HG03457 (cell line): ENCODE measurements around the gene PCSK6.

Experiments used
- ATAC-seq: cut with Tn5 transposase; IDR thresholded peaks from one replicate; pipeline ENCODE4 v1.9.1; 2021; ENCODE audit warnings: moderate number of reproducible peaks; ENCODE audit not compliant: unreplicated experiment

The PCSK6 gene

DNA sequence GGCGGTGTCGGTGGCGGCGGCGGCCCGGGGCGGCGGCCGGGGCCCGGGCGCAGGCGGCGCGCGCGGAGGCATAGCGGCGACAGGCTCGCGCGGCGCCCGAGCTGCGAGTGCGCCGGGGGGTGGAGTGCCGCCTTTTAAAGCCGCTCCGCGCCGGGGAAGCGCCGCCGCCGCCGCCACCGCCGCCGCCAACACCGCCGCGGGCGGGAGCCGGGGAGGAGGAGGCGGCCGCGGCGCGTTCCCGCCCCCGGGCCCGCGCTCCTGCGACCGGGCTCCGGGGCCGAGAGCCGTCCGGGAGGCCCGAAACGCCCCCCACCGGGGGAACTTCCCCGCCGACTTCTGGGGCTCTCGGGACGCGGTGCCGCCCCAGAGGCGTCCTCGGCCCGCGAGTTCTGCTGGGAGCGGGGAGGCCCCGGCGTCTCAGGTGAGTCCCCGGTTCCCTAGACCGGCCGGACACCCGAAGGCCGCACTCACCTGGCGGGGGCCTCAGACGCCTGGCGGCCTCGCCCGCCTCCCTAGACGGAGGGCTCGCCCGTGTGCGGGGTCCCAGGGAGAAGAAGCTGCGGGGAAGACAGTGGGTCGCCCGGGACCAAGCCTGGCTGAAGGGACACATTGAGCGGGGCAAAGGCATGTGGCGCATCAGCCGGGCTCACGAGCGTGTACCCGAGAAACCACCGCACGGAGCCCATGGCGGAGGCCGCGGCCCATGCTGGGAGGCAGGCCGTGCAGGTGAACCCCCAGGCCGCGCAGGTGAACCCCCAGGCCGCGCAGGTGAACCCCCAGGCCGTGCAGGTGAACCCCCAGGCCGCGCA, at the start of gene PCSK6:
TSS of gene PCSK6 (minus strand) at position 109 of the 809 bp plus-strand sequence. CDS start at position 72, 37 bp downstream.
- ATAC-seq, result no peak

DNA sequence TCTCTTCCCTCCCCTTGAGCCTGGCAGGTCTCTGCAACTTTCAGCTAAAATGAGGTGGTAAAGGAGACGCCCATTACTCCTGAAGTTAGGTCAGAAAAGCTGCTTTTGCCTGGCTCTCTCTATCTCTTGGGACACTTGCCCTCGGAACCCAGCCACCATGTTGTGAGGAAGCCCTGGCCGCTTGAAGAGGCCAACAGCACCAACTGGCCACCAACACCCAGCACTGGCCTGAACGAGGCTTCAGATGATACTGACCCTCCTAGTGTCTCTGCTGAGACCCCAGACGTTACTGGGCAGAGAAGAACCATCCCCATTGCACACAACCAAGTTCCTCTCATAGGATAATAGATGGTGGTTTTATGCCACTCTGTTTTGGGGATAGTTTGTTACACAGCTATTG, 49.5 kb upstream of the PCSK6 start:
- no peak for ATAC-seq

DNA sequence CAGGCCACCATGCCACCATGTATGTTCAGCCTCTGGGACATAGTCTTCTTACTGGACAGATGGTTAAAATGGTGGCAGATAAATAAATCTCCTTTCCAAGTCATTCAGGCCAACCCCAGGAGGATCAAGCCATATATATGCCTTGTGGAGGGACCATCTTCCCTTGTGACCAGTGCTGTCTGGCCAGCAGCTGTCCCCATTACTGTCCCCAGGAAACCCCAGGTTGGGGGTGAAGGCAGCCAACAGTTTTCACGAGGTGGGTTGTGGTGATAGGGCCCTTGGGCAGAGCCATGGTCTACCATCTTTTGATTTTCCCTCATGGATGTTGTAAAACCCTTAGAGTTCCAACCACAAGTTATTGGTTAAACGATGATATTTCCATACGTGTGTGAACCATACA, 48.7 kb upstream of the PCSK6 start:
- no peak for ATAC-seq

DNA sequence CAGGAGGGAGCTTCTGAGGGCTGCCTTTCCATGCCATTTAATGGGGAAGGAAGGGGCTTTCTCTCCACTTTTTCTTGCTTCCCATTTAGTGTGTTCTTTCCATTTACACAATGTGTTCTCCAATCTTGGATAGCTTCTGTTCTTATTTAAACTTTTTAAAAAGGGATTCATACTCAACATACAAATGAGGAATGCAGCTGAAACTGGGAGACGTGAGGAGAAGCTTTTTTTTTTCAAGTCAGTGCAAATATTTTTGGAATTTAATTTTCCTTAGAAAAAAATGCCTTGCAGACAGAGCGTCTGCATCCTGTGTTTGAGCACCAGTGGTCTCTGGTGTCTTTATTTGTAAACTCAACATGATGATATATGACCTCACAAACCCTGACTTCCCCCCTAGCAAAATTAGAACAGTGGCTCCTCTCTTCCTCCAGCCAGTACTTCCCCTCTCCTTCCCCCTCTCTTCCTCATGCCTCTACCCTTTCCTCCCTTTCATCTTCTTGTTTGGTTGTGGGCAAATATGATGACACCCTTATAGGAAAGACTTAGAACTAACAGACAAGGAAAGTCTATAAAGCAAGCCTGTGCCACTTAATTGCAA, 48.1 kb upstream of the PCSK6 start:
- ATAC-seq, result no peak

DNA sequence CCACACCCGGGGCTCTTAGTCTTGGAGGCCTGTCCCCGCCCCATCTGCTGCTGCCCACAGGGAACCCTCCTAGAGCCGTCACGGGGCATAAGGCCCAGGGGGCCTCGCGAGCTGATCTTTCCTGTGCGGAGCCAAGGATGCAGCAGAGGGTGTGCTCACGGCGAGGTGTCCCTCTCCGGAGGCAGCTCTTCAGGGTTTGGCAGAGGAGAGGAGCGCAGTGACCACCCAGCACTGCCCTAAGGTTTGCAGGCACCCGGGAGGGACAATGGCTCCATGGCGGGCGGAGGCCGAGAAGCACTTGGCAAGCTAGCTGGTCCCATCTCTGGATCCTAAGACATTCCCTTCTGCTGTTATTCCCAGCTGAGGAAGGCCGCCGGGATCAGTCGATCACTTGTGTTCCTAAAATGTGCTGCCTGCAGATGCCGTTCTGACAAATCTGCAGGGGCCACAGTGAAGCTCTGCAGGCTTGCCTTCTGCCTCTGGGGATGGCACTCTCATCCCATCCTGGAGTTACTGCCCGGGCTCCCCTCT, 47.4 kb upstream of the PCSK6 start:
- ATAC-seq, result no peak

DNA sequence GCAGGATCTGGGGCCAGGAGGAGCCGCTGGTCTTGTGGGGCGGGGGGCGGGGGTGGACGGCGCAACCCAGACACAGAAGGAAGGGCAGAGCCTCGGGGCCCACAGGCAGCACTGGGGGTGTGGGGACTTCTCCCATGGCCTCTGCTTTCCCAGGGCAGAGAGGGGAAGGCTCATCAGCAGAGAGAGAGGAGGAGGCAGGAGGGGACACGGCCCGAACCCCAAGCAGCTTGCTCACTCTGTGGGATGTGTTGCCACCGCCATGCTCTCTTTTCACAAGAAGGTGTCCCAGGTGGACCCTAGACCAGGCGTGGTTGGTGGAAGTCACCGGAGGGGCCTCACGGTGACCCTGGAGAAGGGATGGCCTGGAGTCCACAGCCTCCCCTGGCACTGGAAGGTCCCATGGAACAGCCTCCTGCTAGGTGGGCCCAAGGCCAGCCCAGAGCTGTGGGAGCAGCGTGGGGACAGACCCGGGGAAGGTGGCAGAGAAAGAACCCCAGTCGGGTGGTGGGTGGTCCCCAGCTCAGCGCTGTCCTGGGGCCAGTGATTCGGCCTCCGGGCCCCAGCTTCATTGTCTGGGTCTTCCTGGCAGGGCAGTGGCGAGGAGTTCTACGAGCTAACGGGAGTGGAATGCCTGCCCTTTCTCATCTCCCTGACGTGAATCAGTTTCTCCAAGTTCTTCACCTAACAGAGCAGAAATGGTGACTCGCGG, 46.8 kb upstream of the PCSK6 start:
- ATAC-seq, result no peak

DNA sequence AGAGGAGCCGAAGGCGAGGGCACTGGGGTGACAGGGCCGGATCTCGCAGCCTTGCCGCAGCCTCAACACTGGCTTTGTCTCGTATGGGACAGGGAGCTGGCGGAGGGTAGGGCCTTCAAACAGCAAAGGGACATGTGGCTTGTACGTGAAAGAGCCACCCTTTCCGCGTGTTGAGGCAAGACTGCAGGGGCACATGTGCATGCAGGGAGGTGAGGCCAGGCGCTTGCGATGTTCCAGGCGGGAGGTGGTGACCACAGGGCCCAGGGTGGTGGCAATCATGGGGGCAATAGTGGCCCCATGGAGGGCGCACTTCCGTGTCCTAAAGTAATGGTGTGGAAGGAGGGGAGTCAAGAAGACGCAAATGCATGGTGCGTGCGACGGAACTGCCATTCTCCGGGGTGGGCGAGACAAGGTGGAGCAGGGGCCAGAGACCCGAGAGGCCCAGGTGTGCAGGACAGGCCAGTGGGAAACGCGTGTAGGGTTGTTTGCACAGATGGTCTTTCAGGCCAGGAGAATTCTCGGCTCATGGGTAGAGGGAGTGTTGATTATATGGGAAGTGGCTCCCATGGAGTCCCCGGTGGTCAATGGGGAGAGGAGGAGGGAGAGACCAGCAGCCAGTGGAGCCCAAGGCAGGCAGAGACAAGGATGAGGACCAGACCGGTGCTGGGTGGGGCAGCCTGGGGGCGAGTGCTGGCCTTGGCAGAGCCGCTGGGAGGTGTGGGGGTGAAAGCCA, 45.8 kb upstream of the PCSK6 start:
- no peak for ATAC-seq

DNA sequence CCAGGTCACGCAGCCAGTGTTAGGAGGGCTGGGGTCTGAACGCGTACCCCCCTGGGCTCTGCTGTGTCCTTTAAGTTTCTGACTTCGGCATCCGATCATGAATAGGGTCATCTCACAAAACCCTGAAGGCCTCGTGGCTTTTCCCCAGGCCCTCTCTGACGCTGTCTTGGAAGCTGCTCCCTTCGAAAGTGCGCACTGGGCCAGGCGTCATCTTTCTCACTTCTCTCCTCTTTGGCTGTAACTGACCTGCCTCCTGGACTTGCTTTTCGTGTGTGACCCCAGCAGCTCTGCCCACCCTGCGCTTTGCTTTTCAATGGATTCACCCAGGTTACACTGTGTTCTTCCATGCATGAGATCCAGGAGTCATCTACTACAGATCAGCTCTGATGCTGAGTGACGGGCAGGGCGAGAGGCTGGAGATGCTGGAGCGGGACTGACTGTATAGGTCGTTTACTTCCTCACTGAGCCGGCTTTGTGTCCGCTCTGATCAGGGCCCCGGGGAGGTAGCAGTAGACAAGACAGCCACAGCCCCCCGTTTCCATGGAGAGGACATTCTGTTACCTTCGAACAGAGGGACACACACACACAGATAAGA, 45.0 kb upstream of the PCSK6 start:
- no peak for ATAC-seq

DNA sequence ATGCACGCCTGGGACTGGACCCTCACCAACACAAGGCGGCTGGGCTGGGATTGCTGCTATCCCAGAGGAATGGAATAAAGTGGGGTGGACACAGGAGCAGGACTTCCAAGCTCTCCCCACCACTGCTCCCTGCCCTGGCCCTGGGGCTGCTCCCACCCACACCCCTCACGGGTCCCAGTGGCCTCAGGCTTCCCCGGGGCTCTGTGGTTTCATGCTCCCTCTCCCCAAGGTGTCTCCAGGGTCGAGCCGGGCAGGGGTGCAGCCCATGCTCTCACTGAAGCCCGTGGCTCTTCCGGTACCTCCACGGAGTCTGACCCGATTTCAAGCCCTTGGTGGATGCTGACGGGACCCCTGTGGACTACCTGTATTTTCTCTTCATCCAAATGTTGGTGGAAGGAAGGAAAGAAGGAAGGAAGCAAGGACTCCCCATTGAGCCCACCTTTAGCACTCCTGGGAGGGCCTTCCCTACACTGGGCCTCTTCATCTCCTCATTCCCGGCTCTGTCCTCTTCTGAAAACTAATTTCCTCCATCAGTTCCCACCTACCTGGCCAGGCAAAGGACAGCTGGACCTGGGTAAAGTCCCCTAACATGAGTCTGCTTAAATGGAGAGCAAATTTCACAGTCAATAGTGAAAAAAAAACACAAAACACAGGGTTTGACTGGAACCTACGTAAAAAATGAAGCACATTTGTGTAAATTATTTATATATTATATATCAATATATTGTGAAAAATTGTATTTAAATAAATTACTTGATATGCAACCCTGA, 44.0 kb upstream of the PCSK6 start:
- no peak for ATAC-seq

DNA sequence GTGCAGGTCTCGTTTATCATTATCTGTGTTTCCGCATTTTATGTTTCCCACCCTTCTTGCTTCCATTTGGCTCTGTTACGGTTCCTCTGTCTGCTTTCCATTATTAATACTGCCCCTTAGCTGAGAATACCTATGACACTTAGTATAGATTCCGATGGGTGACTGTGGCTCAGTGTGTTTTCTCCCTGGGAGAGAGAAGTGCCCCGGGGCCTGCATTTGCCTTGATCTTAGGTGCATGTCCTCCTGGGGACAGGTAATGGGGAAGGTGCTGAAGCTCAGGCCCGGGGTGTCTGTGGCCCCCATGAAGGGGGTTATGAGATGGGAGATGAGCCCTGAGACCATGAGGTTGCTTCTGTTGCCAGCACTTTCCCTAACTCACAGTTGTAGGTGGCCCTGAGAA, 43.4 kb upstream of the PCSK6 start:
- ATAC-seq, result no peak

DNA sequence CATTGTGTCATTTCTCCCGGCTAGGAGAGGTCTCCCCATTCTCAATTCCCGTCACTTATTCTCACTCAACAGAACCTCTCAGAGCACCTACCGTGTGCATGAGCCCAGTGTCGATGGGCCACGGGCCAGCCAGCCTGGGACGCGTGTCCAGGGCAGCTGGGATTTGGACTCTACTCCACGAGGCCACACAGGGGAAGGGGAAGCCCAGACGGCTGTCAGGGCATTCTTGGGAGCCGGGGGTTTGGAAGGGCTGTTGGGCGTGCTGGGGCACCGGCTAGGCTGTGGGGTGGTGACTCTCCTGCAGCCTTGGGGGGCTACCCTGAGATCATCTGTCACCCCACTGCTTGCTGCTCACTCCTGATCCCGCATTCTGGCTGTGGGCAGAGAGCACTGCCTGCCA, 41.7 kb upstream of the PCSK6 start:
- no peak for ATAC-seq

DNA sequence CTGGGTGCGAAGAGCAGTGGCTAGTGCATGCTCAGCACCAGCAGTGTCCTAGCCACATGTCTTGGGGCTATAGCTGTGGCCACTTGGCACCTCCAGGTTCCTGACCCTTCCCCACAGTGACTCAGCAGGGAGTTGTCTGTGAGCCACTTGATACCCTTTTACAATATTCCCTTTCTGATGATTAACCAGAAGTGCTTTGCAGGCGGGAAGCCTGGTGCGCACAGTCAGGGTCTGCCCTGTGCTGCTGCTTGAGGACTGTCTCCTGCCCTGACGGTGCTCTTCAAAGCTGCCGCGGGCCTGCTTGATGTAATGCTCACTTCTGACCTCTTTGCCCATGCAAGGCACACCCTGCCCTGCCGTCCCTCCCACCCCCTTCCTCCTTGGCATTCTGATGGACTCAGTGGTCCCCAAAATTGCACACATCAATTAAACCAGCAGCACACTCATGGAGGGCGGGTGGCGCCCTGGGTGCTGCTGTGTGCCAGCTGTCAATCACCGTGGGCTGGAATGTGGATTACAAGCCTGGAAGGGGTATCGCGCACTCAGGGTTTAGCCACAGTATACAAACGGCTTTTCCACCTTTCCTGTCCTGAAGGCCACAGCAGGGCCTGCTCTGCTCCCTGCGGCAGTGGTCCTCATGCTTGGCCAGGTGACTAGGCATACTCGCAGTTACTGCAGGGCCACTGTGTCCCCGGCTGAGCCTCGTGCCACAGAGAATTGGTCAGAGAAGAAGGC, 40.9 kb upstream of the PCSK6 start:
- ATAC-seq, result no peak

DNA sequence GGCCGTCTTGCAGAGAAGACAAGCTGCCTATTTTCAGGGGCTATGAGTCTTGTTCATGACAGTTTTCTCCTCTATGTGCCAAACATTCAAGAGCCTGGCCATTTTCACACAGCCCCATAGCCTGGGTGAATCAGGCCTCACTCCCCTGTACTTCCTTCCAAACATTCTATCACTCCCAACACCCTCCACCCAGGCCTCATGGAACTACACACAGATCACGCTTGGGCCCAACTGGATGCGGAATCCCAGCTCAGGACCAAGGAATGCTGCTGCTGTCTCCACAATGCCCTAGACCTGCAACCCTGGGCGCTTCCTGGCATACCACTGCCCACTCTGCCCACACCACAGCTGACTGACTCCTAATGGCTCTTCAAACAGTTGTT, 39.4 kb upstream of the PCSK6 start:
- ATAC-seq, result no peak

DNA sequence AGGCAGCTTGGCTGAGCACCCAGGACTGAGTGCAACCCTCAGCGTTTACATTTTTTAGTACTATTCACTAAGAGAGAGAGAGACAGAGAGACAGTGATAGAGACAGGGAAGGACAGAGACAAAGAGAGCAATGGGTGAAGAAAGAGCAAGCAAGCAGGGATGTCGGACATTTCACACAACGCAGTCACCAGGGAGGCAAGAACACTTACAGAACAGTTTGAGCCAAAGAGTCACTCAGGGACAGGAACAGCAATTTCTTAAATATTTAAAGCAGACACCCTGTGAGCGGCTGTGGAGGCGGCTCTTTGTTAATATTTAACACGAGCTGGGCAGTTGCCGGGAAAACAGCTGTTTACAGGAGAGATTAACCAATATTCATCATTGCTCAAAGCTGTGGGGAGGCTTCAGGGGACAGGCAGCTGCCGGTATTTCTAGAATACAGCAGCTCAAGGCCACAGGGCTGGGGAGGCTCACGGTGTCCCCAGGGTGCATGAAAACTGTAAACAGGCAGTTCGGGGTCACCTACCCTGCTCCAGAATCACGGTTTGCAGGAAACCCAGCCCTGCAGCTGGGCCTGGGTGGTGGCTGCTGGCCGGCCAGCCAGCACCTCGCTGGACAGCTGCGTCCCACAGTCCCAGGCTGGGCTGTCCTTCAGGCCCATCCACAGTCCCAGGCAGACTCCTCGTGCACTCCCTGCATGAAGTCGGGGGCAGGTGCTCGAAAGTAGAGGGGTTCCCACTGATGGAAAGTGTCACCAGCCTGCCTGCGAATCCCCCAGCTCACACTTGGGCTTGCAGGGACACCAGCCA, 38.8 kb upstream of the PCSK6 start:
- ATAC-seq, result no peak

DNA sequence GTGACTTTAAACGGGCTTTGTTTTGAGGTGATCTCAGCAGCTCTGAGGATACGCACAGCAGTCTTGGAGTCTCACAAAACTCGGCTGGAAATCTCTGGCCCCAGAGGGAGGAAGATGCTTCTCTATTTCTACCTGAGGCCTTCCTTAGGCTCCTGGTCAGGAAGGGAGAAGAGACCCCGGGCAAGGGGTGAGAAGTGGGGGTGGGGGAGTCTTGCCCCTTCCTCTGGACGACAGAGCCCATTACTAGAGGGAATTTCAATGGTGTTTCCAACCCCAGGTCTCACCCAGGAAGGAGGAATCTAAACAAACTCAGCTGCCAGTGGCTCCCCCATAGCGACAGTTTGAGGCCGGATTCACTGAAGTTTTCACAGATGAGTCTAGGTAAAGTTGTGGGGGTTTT, 37.4 kb upstream of the PCSK6 start:
- ATAC-seq, result no peak

DNA sequence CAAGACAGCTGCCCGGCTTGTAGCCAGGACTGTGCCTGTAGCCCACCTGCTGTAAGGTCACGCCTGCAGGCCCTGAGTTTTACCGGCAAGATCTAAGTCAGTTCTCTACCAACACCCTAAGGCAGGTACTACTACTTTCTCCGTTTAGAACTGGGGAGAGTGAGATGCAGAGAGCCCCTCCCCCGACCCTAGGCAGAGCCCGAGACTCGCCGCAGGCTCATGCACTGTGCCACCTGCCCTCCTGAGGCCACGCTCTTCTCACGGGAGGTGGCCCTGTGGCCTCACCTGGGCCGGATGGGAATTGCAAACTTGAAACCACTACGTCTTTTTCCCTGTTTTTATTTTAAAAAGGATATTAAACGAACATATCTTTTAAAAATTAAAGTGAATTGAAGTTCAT, 36.9 kb upstream of the PCSK6 start:
- no peak for ATAC-seq

DNA sequence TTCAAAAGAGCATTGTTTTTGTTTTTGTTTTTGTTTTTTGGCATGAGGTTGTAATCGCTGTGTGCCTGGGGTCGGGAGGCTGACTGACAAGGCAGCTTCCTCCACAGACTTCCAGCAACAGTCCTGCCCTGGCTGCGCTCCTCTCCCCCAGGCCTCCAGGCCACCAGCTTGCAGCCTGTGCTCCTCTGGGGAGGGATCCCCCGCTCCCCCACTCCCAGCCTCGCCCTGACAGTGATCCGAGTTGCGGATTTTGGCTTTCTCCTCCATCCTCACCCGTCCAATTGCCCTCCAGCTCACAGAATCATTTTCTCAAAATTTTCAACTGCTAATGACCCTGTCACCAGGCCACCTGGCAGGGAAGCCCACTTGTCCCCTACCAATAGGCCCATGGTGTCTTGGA, 36.5 kb upstream of the PCSK6 start:
- no peak for ATAC-seq

DNA sequence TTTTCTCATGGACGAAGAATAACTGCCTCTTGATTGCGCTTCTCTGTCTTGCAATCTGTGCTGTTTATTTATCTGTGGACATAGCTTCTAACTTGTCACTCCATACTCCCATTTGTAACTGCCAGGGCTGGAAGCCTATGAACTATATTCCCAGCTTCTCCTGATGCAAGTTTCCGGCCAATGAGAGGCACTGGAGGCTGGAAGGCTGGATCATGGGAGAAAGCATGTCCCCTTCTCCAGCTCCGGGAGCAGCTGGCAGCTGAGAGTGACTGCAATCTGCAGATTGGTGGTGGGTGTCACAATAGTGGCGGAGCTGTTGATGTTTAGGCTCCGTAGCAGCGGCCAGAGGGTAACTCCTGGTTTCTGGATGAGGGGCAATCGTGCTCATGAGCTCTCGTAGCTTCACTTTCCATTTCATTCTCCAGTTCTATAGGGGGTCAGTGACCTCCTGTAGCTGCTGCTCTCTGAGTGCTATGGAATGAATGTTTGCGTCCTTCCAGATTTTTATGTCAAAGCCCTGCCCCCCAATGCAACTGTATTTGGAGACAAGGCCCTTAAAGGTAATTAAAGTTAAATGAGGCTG, 35.7 kb upstream of the PCSK6 start:
- ATAC-seq, result no peak
